ENCODE data around the gene PSME3IP1.
A peak's percentile ranks its signal among the peaks of the same experiment; 100 is the strongest.

Gene PSME3IP1

DNA sequence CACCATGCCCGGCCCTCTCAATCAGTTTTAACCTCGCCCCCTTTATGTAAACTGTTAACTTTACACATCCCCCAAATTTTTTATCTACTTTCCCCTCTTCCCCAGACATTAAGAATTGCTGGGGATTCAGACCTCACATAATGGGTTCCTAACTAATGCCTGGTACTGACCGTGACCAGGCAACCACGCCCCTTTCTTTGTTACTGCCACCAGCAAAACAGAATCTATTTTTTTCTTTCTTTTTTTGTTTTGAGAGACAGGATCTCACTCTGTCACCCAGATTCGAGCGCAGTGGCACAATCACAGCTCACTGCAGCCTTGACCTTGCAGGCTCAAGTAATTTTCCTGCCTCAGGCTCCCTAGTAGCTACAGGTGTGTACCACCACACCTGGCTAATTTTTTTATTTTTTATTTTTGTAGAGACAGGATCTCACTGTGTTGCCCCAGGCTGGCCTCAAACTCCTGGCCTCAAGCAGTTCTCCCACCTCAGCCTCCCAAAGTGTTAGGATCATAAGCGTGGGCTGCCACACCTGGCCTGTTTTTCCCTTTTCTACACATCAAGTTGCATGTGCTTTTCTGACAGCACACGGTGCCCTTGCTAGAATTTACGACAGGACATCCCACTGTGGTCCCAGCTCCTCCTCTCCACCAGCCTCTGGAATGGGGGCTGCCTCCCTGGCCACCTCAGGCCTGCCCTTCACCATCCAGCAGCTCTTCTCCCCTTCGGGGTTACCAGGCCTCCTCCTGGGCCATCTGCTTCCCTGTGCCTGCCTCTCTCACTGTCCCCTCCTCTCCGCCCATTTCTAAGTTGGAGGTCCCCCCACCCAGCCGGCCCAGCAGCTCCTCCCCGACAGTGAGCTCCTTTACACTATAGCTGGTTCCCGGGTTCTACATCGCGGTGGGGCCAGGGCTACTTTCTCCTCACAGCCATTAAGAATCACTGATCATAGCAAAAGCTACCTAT, 82.7 kb downstream of the PSME3IP1 start:
- CTCF ChIA-PET: interaction anchor here (0.8 to 5.0 kb wide), 2 partner anchors 11 to 19 kb away, joined by 3 to 24 read pairs; no protein-coding TSS in a partner anchor
- POLR2A ChIA-PET: interaction anchor here (0.7 kb wide), 1 partner anchor 12 kb away, joined by 3 read pairs; no protein-coding TSS in a partner anchor
- H3K9me3 ChIP-seq (ENCODE audit: control insufficient read depth, insufficient read depth, low read depth, low read length): no peaks in the 10 kb centered on the region
- no peaks in the 10 kb centered on the region for H3K4me1 ChIP-seq (ENCODE audit: control insufficient read depth, insufficient read depth, low read length)
- no peak overlapping the region for H3K4me3 ChIP-seq (ENCODE audit: low read depth, low read length)
- TF ChIP-seq ZNF677 (tag by site-specific recombination; IDR thresholded peaks at IDR 0.05) (no peak), SCRT1 (tag by site-specific recombination; IDR thresholded peaks at IDR 0.05; ENCODE audit: borderline replicate concordance) (peak; percentile 67), ZBTB20 (tag by site-specific recombination; IDR thresholded peaks at IDR 0.05) (peak; percentile 85), KLF9 (tag by site-specific recombination; IDR thresholded peaks at IDR 0.05; ENCODE audit: low read depth) (peak; percentile 37; the same call in 1 of the 2 replicates), ZNF121 (tag by site-specific recombination; IDR thresholded peaks at IDR 0.05) (peak; percentile 73), ZNF175 (tag by site-specific recombination; IDR thresholded peaks at IDR 0.05) (no peak), GLIS1 (tag by site-specific recombination; IDR thresholded peaks at IDR 0.05) (peak; percentile 28; the same call in 1 of the 2 replicates), SCRT2 (tag by site-specific recombination; IDR thresholded peaks at IDR 0.05) (peak; percentile 48; the same call in 1 of the 2 replicates), ZIC2 (tag by site-specific recombination; IDR thresholded peaks at IDR 0.05) (peak; percentile 46), ZBTB1 (tag by site-specific recombination; IDR thresholded peaks at IDR 0.05) (no peak), ZNF433 (tag by site-specific recombination; IDR thresholded peaks at IDR 0.05; ENCODE audit: low read depth) (no peak)
- H3K27ac ChIP-seq (ENCODE audit: extremely low read depth, low read depth, low read length): no peak overlapping the region
- H3K36me3 ChIP-seq (ENCODE audit: control insufficient read depth in 2 of 2, insufficient read depth in 1 of 2, low read length in 2 of 2): no peaks in the 10 kb centered on the region

Data from HEK293 (cell line).